Naive B cell (primary cell): ENCODE results near the gene TGIF1. TPM values are rescaled to one million over a fixed set of nuclear protein-coding genes. Genes with fewer than 3 reads are reported as not detected.
"Not testable (repeated sequence)": the region's sequence is repeated elsewhere in the genome, so short reads cannot be mapped to it uniquely, and the experiment has no call there.

ENCODE experiments used
- ATAC-seq, 2 donors: fragments of 150-1000 bp; cut with Tn5 transposase; 2 replicates each; pipeline ENCODE4 v1.10.0; 2021; ENCODE audit warnings: low read depth in 2 of 2, mild to moderate bottlenecking in 2 of 2, moderate library complexity in 2 of 2
- DNase-seq: peaks from one replicate; pipeline ENCODE4 v3.0.0; 2022
- H3K27ac Mint-ChIP-seq, 6 donors: one replicate each; pipeline ENCODE4 v1.8.0; 2020 to 2022; ENCODE audit warnings: mild to moderate bottlenecking in 6 of 6, mixed read lengths in 6 of 6, moderate library complexity in 5 of 6, inconsistent platforms in 2 of 6
- H3K27me3 Mint-ChIP-seq, 3 donors: one replicate each; pipeline ENCODE4 v1.8.0; 2021 to 2022; ENCODE audit warnings: mixed read lengths in 3 of 3, mild to moderate bottlenecking in 1 of 3
- H3K36me3 Mint-ChIP-seq, 2 donors: one replicate each; pipeline ENCODE4 v1.8.0; 2020 to 2022; ENCODE audit warnings: mixed read lengths in 2 of 2, inconsistent platforms in 1 of 2, mild to moderate bottlenecking in 1 of 2
- H3K4me1 Mint-ChIP-seq, 3 donors: one replicate each; pipeline ENCODE4 v1.8.0; 2020 to 2022; ENCODE audit warnings: mixed read lengths in 3 of 3, inconsistent platforms in 1 of 3, mild to moderate bottlenecking in 1 of 3, moderate library complexity in 1 of 3
- H3K4me3 Mint-ChIP-seq, 8 donors: one replicate each; pipeline ENCODE4 v1.8.0; 2020 to 2022; ENCODE audit warnings: mild to moderate bottlenecking in 8 of 8, mixed read lengths in 8 of 8, moderate library complexity in 8 of 8, inconsistent platforms in 2 of 8
- H3K9me3 Mint-ChIP-seq, 7 donors: one replicate each; pipeline ENCODE4 v1.8.0; 2020 to 2022; ENCODE audit warnings: mixed read lengths in 7 of 7, mild to moderate bottlenecking in 5 of 7, inconsistent platforms in 2 of 7, moderate library complexity in 1 of 7
- polyA plus RNA-seq, 6 donors: library from polyadenylated mRNA; unstranded; fragments of 300-500 nt; fragmentation: Illumina TruSeq; gene quantifications; one replicate each; pipeline ENCODE4 v1.2.3, GENCODE V29; 2021; ENCODE audit warnings: low read depth in 6 of 6

TGIF1 gene
- polyA plus RNA-seq, 6 donors from 2014 or later: 34.1 to 114 (median 46.4) TPM

DNA sequence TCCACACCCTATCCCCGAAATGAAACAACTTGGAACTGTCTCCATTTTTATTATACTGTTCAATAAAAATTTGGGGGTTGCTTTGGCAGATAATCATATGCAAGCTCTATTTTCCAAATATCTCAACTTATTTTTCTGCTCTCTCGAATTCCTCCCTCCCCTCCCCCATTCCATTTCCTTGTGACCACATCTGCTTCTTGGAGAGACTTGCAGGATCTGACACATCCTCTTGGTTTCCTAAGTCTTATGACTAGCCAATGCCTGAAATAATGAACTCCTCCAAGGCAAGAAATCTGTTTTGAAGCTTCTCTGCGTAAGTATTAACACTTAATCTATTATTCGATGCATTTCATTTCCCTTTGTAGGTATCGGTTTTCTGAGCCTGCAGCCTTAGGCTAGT lies 16.1 kb downstream of the TGIF1 start:
- no peak for ATAC-seq
- Mint-ChIP-seq H3K27me3 (no peaks in the 10 kb centered on the region), H3K9me3 (peaks cover 0 to 14% (median 6%) of the 10 kb centered on the region in 7 donors), H3K27ac (no peak overlapping the region), H3K4me1 (no peaks in the 10 kb centered on the region), H3K36me3 (peaks cover 11 to 13% of the 10 kb centered on the region in 2 donors), H3K4me3 (no peak overlapping the region)
- DNase-seq: no peak

- Mint-ChIP-seq H3K27me3 (no peaks in the 10 kb centered on the region), H3K36me3 (peaks cover 4 to 6% of the 10 kb centered on the region in 2 donors), H3K4me3 (no peak overlapping the region), H3K27ac (peak overlapping the region in 2 of 6 donors; percentile 58 to 65), H3K4me1 (no peaks in the 10 kb centered on the region), H3K9me3 (peaks cover 0 to 7% (median 4%) of the 10 kb centered on the region in 7 donors)
- ATAC-seq (no peak), DNase-seq (no peak)
Observed at GRCh38 chr18:3466872-3467271, 16.9 kb downstream of the TGIF1 start.

DNA sequence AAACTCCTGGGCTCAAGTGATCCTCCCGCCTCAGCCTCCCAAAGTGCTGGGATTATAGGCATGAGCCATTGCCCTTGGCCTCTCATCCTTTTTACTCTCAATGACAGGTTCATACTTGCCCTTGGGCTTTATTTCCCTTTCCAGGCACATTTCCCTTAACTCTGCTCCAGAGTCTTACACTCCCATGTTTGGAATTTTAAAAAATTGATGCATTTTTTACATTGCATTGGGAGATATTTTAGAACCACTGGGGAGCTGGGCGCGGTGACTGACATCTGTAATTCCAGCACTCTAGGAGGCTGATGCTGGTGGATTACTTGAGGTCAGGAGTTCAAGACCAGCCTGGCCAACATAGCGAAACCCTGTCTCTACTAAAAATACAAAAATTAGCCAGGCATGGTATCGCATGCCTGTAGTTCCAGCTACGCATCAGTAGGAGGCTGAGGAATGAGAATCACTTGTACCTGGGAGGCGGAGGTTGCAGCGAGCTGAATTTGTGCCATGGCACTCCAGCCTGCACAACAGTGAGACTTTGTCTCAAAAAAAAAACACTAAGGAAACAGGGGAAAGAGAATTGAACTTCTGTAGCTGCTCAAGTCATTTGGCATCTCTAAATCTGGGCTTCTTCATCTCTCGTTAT lies 18.2 kb downstream of the TGIF1 start:
- no peaks in the 10 kb centered on the region for H3K36me3 Mint-ChIP-seq
- no peaks in the 10 kb centered on the region for H3K27me3 Mint-ChIP-seq
- H3K9me3 Mint-ChIP-seq: no peaks in the 10 kb centered on the region
- no peak overlapping the region for H3K27ac Mint-ChIP-seq
- DNase-seq: no peak
- H3K4me3 Mint-ChIP-seq: no peak overlapping the region
- no peaks in the 10 kb centered on the region for H3K4me1 Mint-ChIP-seq
- no peak for ATAC-seq

DNA sequence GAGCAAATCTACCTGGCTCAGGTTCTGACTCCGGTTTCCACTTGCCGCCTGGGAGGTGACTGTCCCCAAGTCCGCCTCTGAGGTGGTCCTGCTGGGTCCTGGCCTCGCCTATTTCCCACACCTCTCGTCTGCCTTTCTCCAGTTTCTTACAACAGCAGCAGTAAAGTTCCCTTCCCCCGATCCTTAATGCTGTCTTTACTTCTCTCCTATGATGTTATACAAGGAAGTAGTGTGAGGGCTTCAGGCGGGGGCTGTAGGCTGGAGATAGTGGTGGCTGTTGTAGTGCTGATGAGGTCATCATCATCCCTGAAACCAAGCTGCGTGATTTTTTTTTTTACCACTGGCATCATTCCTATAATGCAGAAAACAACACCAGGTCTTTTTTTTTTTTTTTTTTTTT lies 18.9 kb downstream of the TGIF1 start:
- Mint-ChIP-seq H3K36me3 (no peaks in the 10 kb centered on the region), H3K27me3 (no peaks in the 10 kb centered on the region), H3K4me3 (no peak overlapping the region), H3K9me3 (no peaks in the 10 kb centered on the region), H3K27ac (peak overlapping the region in 1 of 6 donors; percentile 47), H3K4me1 (no peaks in the 10 kb centered on the region)
- no peak for ATAC-seq
- no peak for DNase-seq

DNA sequence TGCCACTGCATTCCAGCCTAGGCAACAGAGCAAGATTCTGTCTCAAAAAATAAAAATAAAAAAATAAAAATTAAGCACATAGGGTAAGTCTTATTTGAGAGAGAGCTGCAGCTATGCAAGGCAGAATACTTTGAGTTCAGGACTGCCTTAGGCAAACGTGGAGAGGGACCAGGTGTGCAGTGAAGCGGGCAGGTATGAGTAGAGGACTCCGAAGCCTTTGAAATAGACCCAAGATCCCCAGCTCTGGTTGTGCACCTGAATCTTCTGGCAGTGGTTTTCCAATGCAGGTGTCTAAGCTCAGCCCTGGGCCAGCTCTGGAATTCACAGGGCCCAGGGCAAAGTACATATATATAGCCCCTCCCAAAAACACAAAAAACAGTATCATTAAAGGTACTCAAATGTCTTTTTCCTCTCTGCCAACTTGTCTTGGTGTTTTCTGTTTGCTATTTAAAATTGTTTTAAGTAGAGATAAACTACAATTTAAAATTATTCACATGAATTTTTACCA lies 21.2 kb downstream of the TGIF1 start:
- Mint-ChIP-seq H3K36me3 (peaks cover 0 to 7% of the 10 kb centered on the region in 2 donors), H3K27me3 (no peaks in the 10 kb centered on the region), H3K27ac (no peak overlapping the region), H3K9me3 (peaks cover 0 to 8% (median 0%) of the 10 kb centered on the region in 7 donors), H3K4me3 (no peak overlapping the region), H3K4me1 (no peaks in the 10 kb centered on the region)
- no peak for DNase-seq
- ATAC-seq: no peak

GRCh38 chr18:3472121-3472520 lies 22.1 kb downstream of the TGIF1 start:
- not testable (repeated sequence) for DNase-seq, H3K9me3 Mint-ChIP-seq, ATAC-seq, H3K4me3 Mint-ChIP-seq, H3K4me1 Mint-ChIP-seq, H3K27me3 Mint-ChIP-seq, H3K36me3 Mint-ChIP-seq, H3K27ac Mint-ChIP-seq

DNA sequence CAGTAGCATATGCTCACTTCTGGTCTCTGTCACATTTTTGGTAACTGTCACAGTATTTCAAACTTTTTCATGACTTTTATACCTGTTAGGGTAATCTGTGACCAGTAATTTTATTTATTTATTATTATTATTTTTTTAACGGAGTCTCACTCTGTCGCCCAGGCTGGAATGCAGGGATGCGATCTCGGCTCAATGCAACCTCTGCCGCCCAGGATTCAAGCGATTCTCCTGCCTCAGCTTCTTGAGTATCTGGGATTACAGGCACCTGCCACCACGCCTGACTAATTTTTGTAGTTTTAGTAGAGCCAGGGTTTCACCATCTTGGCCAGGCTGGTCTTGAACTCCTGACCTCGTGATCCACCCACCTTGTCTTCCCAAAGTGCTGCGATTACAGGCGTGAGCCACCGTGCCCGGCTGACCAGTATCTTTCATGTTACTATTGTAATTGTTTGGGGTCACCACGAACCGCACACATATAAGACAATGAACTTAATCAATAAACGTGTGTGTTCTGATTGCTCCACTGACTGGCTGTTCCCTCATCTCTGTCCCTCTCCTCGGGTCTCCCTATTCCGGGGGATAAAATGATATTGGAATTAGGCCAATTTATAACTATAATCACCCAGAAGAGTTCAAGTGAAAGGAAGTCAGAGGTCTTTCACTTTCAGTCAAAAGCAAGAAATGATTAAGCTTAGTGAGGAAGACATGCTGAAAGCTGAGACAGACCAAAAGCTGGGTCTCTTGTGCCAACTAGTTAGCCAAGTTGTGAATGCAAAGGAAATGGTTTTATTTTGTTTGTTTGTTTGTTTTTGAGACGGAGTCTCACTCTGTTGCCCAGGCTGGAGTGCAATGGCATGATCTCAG lies 22.9 kb downstream of the TGIF1 start:
- Mint-ChIP-seq H3K27me3 (no peaks in the 10 kb centered on the region), H3K9me3 (peaks cover 0 to 8% (median 0%) of the 10 kb centered on the region in 7 donors), H3K4me3 (peak overlapping the region in 1 of 8 donors; percentile 60), H3K36me3 (peaks cover 0 to 7% of the 10 kb centered on the region in 2 donors), H3K27ac (peak overlapping the region in 1 of 6 donors; percentile 78), H3K4me1 (no peaks in the 10 kb centered on the region)
- ATAC-seq (no peak), DNase-seq (no peak)

DNA sequence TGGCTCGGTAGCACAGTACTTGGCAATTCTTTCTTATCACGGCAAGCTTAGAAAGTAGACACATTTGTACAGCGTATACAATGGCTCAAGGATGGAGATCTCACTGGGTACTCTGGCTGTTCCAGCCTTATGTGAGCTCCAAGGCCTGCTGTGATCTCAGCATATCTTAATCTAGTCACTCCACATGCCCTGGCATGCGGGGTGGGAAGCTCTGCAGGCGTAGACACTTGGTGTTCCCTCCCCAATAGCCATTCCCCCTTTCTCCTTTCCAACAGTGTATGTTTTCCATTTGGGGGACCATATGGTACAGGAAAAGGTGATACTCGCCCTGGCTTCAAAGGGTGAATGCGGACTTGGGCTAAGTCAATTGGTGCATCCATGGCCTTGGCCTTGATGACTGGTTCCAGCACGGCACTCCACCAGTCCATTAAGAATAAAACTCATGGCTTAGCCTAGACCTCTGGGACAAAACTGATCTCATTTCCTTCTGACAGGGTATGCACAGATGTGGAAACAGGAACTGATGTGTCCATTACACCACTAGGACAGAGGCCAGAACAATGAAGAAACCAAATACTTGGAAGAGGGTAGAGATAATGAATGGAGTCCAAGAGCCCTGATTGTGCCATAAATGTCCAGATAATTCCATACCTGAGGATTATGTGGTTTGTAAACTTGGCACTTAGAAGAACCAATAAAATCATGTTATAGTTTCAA lies 28.4 kb downstream of the TGIF1 start:
- H3K27ac Mint-ChIP-seq: no peak overlapping the region
- H3K36me3 Mint-ChIP-seq: peaks cover 0 to 7% of the 10 kb centered on the region in 2 donors
- H3K27me3 Mint-ChIP-seq: peaks cover 0 to 1% (median 0%) of the 10 kb centered on the region in 3 donors
- DNase-seq (no peak), ATAC-seq (no peak)
- H3K9me3 Mint-ChIP-seq: peaks cover 0 to 8% (median 0%) of the 10 kb centered on the region in 7 donors
- no peak overlapping the region for H3K4me3 Mint-ChIP-seq
- no peaks in the 10 kb centered on the region for H3K4me1 Mint-ChIP-seq

DNA sequence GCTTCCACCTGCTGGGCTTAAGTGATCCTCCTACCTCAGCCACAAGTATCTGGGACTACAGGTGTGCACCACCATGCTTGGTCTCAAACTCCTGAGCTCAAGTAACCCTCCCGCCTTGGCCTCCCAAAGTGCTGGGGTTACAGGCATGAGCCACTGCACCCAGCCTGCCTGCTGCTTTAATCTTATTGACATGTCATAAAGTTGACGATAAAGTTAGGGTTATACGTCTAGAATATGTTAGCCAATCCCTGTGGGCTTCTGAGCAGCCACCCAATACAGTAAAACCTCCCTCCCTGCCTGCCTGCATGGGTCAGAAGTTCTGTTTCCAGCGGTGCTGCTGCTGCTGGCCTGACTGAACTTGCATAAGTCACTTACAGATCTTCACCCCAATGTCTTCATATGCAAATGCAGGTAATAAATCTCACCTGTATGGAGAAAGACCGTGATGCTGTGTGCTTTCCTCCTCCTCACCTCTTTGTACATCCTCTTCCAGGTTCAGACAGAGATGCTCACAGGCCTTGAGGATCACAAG lies 30.1 kb downstream of the TGIF1 start:
- no peak for DNase-seq
- Mint-ChIP-seq H3K27me3 (peaks cover 0 to 4% (median 0%) of the 10 kb centered on the region in 3 donors), H3K36me3 (peaks cover 0 to 2% of the 10 kb centered on the region in 2 donors), H3K4me1 (no peaks in the 10 kb centered on the region), H3K27ac (no peak overlapping the region), H3K9me3 (peaks cover 0 to under 1% (median 0%) of the 10 kb centered on the region in 7 donors), H3K4me3 (no peak overlapping the region)
- ATAC-seq: no peak

- H3K36me3 Mint-ChIP-seq: no peaks in the 10 kb centered on the region
- no peaks in the 10 kb centered on the region for H3K4me1 Mint-ChIP-seq
- no peak overlapping the region for H3K27ac Mint-ChIP-seq
- H3K9me3 Mint-ChIP-seq: no peaks in the 10 kb centered on the region
- H3K27me3 Mint-ChIP-seq: peaks cover 0 to 4% (median 0%) of the 10 kb centered on the region in 3 donors
- no peak for DNase-seq
- H3K4me3 Mint-ChIP-seq: peak overlapping the region in 1 of 8 donors; percentile 66
- ATAC-seq: no peak
Observed at GRCh38 chr18:3480827-3481573, 31.0 kb downstream of the TGIF1 start.

GRCh38 chr18:3481696-3482210 lies 31.8 kb downstream of the TGIF1 start:
- H3K36me3 Mint-ChIP-seq: no peaks in the 10 kb centered on the region
- peak; percentile 49 to 69 for ATAC-seq
- DNase-seq: no peak
- peak overlapping the region in 1 of 6 donors; percentile 26 for H3K27ac Mint-ChIP-seq
- H3K4me3 Mint-ChIP-seq: no peak overlapping the region
- no peaks in the 10 kb centered on the region for H3K4me1 Mint-ChIP-seq
- H3K9me3 Mint-ChIP-seq: no peaks in the 10 kb centered on the region
- peaks cover 0 to 4% (median 0%) of the 10 kb centered on the region in 3 donors for H3K27me3 Mint-ChIP-seq

DNA sequence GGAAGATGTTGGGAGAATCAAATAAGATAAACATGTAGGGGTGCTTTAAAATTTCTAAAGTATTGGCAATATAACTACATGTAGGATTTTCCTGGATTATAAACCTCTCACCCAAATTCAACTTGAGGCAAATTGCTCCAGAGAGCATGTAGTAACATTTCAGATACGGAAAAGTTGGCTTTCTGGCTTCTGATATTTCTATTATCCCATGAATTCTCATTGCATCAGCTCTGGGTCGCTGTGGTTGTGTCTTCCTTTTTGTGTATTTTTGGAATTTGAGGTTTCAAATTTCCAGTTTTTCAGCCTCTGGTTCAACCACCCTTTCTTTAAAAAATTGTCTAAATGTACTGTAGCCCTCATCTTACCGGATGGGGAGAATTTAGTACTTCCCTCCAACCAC lies 32.3 kb downstream of the TGIF1 start:
- H3K4me3 Mint-ChIP-seq: no peak overlapping the region
- H3K27ac Mint-ChIP-seq: no peak overlapping the region
- no peaks in the 10 kb centered on the region for H3K36me3 Mint-ChIP-seq
- no peaks in the 10 kb centered on the region for H3K9me3 Mint-ChIP-seq
- no peaks in the 10 kb centered on the region for H3K4me1 Mint-ChIP-seq
- ATAC-seq: no peak
- peaks cover 0 to 4% (median 0%) of the 10 kb centered on the region in 3 donors for H3K27me3 Mint-ChIP-seq
- DNase-seq: no peak
